ENCODE measurements around the gene ARFGAP1. TPM values are rescaled to one million over a fixed set of nuclear protein-coding genes. Genes with fewer than 3 reads are reported as not detected.

The ARFGAP1 gene
- total and polyA plus RNA-seq, 2 experiments from 2014 or later, result 41.5 to 95.5 TPM

DNA sequence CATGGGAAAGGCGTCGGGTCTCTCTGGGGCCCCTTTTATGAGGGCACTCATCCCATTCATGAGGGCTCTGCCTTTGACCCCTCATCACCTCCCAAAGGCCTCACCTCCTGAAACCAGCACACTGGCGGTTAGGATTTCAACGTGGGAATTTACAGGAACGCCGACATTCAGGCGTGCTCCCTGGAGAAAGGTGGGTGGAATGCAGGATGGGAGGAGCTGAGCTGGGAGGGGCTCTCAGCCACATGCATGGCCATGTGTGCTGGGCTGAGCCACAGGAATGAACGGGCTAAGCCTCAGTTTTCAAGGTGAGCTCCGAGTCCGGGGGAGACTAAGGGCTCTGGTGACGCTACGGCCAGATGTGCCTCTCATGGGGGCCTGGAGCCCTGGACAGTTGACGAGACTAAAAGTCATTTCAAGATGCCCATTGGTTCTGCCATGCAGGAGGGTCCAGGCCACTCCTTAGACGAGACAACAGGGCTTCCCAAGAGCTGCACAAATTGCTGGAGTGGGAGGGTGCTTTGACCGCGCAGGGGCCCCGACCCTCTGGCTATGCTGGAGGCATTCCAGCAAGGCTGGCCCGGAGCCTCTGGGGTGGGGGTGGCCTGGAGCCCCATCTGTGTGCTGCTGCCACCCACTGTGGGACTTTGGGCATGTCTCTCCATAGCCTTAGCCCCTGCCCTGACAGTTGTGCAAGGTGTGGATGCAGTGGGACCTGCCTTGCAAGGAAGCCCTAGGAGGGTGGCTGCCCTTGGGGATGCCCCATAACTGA is 3.8 kb upstream of the ARFGAP1 start:
- Histone ChIP-seq H3K4me2 (no peak overlapping the region), H3K79me2 (replicated peaks; ENCODE audit: insufficient read depth) (peaks cover 11% of the 10 kb centered on the region), H2AFZ (no peak overlapping the region), H4K20me1 (replicated peaks; ENCODE audit: insufficient read depth) (peaks cover 5% of the 10 kb centered on the region; the same call in 1 of the 2 replicates), H3K27ac (ENCODE audit: low read depth) (no peak overlapping the region), H3K9me2 (ENCODE audit: insufficient read depth) (no peaks in the 10 kb centered on the region), H3K27me3 (ENCODE audit: insufficient read depth) (no peaks in the 10 kb centered on the region), H3K4me3 (no peak overlapping the region), H3K36me3 (ENCODE audit: insufficient read depth) (no peaks in the 10 kb centered on the region), H3F3A (replicated peaks; ENCODE audit: low read depth) (no peaks in the 10 kb centered on the region), H3K4me1 (ENCODE audit: insufficient read depth) (peaks cover 6% of the 10 kb centered on the region; the same call in 1 of the 2 replicates)
- ATAC-seq (peak; percentile 17), DNase-seq (ENCODE audit: low spot score) (peak; percentile 45)
- no peaks in the 10 kb centered on the region for H3K9me3 Mint-ChIP-seq
- H3K36me3 Mint-ChIP-seq (ENCODE audit: low read depth), result no peaks in the 10 kb centered on the region; the same call in 2 of the 3 replicates
- no peak overlapping the region for H3K4me3 Mint-ChIP-seq
- H3K27ac Mint-ChIP-seq, result no peak overlapping the region
- peaks cover 10% of the 10 kb centered on the region for H3K4me1 Mint-ChIP-seq
- no peak for TF ChIP-seq STAT1 (IDR thresholded peaks at IDR 0.05; ENCODE audit: unreplicated experiment)
- TF ChIP-seq EZH2phosphoT487 (IDR thresholded peaks at IDR 0.05; ENCODE audit: unreplicated experiment), result no peak
- TF ChIP-seq, protein P1, sequence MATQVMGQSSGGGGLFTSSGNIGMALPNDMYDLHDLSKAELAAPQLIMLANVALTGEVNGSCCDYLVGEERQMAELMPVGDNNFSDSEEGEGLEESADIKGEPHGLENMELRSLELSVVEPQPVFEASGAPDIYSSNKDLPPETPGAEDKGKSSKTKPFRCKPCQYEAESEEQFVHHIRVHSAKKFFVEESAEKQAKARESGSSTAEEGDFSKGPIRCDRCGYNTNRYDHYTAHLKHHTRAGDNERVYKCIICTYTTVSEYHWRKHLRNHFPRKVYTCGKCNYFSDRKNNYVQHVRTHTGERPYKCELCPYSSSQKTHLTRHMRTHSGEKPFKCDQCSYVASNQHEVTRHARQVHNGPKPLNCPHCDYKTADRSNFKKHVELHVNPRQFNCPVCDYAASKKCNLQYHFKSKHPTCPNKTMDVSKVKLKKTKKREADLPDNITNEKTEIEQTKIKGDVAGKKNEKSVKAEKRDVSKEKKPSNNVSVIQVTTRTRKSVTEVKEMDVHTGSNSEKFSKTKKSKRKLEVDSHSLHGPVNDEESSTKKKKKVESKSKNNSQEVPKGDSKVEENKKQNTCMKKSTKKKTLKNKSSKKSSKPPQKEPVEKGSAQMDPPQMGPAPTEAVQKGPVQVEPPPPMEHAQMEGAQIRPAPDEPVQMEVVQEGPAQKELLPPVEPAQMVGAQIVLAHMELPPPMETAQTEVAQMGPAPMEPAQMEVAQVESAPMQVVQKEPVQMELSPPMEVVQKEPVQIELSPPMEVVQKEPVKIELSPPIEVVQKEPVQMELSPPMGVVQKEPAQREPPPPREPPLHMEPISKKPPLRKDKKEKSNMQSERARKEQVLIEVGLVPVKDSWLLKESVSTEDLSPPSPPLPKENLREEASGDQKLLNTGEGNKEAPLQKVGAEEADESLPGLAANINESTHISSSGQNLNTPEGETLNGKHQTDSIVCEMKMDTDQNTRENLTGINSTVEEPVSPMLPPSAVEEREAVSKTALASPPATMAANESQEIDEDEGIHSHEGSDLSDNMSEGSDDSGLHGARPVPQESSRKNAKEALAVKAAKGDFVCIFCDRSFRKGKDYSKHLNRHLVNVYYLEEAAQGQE (IDR thresholded peaks at IDR 0.05; ENCODE audit: unreplicated experiment), result no peak
- no peak for TF ChIP-seq ETS1 (IDR thresholded peaks at IDR 0.05)
- no peak for TF ChIP-seq CREB1 (CRISPR knock-in tag; IDR thresholded peaks at IDR 0.05; ENCODE audit: low read depth)
- TF ChIP-seq POLR2AphosphoS5 (IDR thresholded peaks at IDR 0.05; ENCODE audit: low read depth), result no peak
- TF ChIP-seq CTCF (conservative IDR thresholded peaks at IDR 0.05; ENCODE audit: low read depth in 2 of 2), result no peak
- no peak for TF ChIP-seq EZH2 (IDR thresholded peaks at IDR 0.05; ENCODE audit: low read depth, unreplicated experiment)
- TF ChIP-seq ZNF114 (CRISPR knock-in tag; IDR thresholded peaks at IDR 0.05), result no peak
- peaks cover 20% of the 10 kb centered on the region for H3K27me3 Mint-ChIP-seq (ENCODE audit: insufficient read depth, low read depth, poor library complexity)
